Tibial artery (tissue), 4 donors: ENCODE results near the gene SLC26A3.

Source experiments
- DNase-seq, 2 donors: peaks; one replicate each; pipeline ENCODE4 v3.0.0-alpha.2; 2019
- H3K27ac ChIP-seq, 2 donors: fragments of 200-600 bp; sonication (generic) in 1 of 2; 1 replicate in 1 of 2; 2 replicates in 1 of 2; pipeline ENCODE4 v1.5.1; 2018 to 2019; ENCODE audit warnings: mild to moderate bottlenecking in 1 of 2
- H3K27me3 ChIP-seq, 2 donors: fragments of 200-600 bp; sonication (generic) in 1 of 2; one replicate each; pipeline versions ENCODE4 v1.5.1 to v1.6.0; 2016 to 2019
- H3K36me3 ChIP-seq, 3 donors: fragments of 200-600 bp; sonication (generic) in 2 of 3; one replicate each; pipeline ENCODE4 v1.5.1; 2016 to 2019; ENCODE audit warnings: mild to moderate bottlenecking in 2 of 3
- H3K4me1 ChIP-seq, 4 donors: fragments of 200-600 bp; sonication (generic) in 2 of 4; 1 replicate in 3 of 4; 2 replicates in 1 of 4; pipeline ENCODE4 v1.5.1; 2016 to 2019
- H3K4me3 ChIP-seq, 2 donors: fragments of 200-600 bp; sonication (generic) in 1 of 2; 1 replicate in 1 of 2; 2 replicates in 1 of 2; pipeline ENCODE4 v1.5.1; 2018 to 2019; ENCODE audit warnings: mild to moderate bottlenecking in 2 of 2
- H3K9me3 ChIP-seq, 3 donors: fragments of 200-600 bp; sonication (generic) in 1 of 3; one replicate each; pipeline ENCODE4 v1.5.1; 2016 to 2019
- intact Hi-C: fragments of 100-400 bp; cut with DNase I; formaldehyde crosslinking; loops from one replicate; pipeline ENCODE4 v1.15.0; 2023; ENCODE audit warnings: low total_unique reads
- TF ChIP-seq, protein P1 (sequence below), 2 experiments: fragments of 200-600 bp in 1 of 2; fragments of 450-650 bp in 1 of 2; IDR thresholded peaks; one replicate each; pipeline ENCODE4 v1.5.1; 2017 to 2019; ENCODE audit warnings: antibody characterized with exemption in 2 of 2, mild to moderate bottlenecking in 1 of 2, moderate library complexity in 1 of 2

SLC26A3 gene

GRCh38 chr7:107815254-107815882 is 12.3 kb upstream of the SLC26A3 start:
- TF ChIP-seq, protein P1, sequence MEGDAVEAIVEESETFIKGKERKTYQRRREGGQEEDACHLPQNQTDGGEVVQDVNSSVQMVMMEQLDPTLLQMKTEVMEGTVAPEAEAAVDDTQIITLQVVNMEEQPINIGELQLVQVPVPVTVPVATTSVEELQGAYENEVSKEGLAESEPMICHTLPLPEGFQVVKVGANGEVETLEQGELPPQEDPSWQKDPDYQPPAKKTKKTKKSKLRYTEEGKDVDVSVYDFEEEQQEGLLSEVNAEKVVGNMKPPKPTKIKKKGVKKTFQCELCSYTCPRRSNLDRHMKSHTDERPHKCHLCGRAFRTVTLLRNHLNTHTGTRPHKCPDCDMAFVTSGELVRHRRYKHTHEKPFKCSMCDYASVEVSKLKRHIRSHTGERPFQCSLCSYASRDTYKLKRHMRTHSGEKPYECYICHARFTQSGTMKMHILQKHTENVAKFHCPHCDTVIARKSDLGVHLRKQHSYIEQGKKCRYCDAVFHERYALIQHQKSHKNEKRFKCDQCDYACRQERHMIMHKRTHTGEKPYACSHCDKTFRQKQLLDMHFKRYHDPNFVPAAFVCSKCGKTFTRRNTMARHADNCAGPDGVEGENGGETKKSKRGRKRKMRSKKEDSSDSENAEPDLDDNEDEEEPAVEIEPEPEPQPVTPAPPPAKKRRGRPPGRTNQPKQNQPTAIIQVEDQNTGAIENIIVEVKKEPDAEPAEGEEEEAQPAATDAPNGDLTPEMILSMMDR (IDR thresholded peaks at IDR 0.05), result no peak
- no peak for DNase-seq
- Histone ChIP-seq H3K4me1 (no peaks in the 10 kb centered on the region), H3K9me3 (no peaks in the 10 kb centered on the region), H3K27me3 (no peaks in the 10 kb centered on the region), H3K4me3 (no peak overlapping the region), H3K27ac (no peak overlapping the region), H3K36me3 (no peaks in the 10 kb centered on the region)
- intact Hi-C loops, result no loop called here

- no peaks in the 10 kb centered on the region for H3K9me3 ChIP-seq
- DNase-seq, result no peak
- no peak overlapping the region for H3K4me3 ChIP-seq
- TF ChIP-seq, protein P1 (IDR thresholded peaks at IDR 0.05), result no peak
- H3K4me1 ChIP-seq, result no peaks in the 10 kb centered on the region
- no peak overlapping the region for H3K27ac ChIP-seq
- intact Hi-C loops, result no loop called here
- no peaks in the 10 kb centered on the region for H3K36me3 ChIP-seq
- no peaks in the 10 kb centered on the region for H3K27me3 ChIP-seq
Measured at GRCh38 chr7:107813524-107813923, 10.5 kb upstream of the SLC26A3 start.

- intact Hi-C loops, result no loop called here
- Histone ChIP-seq H3K9me3 (no peaks in the 10 kb centered on the region), H3K27me3 (no peaks in the 10 kb centered on the region), H3K27ac (no peak overlapping the region), H3K36me3 (no peaks in the 10 kb centered on the region), H3K4me1 (no peaks in the 10 kb centered on the region), H3K4me3 (no peak overlapping the region)
- TF ChIP-seq, protein P1 (IDR thresholded peaks at IDR 0.05), result no peak
- no peak for DNase-seq
Measured at GRCh38 chr7:107811934-107812333, 8.9 kb upstream of the SLC26A3 start.

DNA sequence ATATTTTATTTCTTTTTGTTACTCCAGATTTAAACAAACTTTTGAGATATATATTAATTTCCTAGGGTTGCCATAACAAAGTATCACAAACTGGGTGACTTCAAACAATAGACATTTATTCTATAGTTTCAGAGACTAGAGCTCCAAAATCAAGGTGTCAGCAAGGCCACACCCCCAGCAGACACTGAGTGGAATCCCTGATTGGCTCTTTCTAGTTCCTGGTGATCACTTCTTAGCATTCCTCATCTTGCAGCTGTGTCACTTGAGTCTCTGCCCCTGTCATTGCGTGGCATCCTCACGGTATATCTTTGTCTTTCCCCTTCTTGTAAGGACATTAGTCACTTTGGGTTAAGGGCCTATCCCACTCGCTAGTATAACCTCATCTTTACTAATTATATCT is 7.6 kb upstream of the SLC26A3 start:
- TF ChIP-seq, protein P1 (IDR thresholded peaks at IDR 0.05), result no peak
- intact Hi-C loops, result no loop called here

GRCh38 chr7:107809179-107809578 is 6.2 kb upstream of the SLC26A3 start:
- Histone ChIP-seq H3K36me3 (no peaks in the 10 kb centered on the region), H3K27ac (no peak overlapping the region), H3K4me1 (no peaks in the 10 kb centered on the region), H3K4me3 (no peak overlapping the region), H3K27me3 (no peaks in the 10 kb centered on the region), H3K9me3 (no peaks in the 10 kb centered on the region)
- no peak for DNase-seq
- TF ChIP-seq, protein P1 (IDR thresholded peaks at IDR 0.05), result no peak
- intact Hi-C loops, result no loop called here

More for the DNA sequence above, 7.6 kb upstream of the SLC26A3 start:
- DNase-seq, result no peak
- Histone ChIP-seq H3K27ac (no peak overlapping the region), H3K4me3 (no peak overlapping the region), H3K4me1 (no peaks in the 10 kb centered on the region), H3K27me3 (no peaks in the 10 kb centered on the region), H3K36me3 (no peaks in the 10 kb centered on the region), H3K9me3 (no peaks in the 10 kb centered on the region)
